GM23338 (cell line): ENCODE data around the gene C16orf95. TPM values are rescaled to one million over a fixed set of nuclear protein-coding genes. Genes with fewer than 3 reads are reported as not detected.

Source experiments
- ATAC-seq: fragments of 200-7000 bp; cut with Tn5 transposase; 3 replicates; pipeline ENCODE4 v1.9.1; 2020
- DNase-seq: peaks from one replicate; pipeline ENCODE4 v3.0.0-alpha.2; 2015; ENCODE audit warnings: low spot score
- H2AFZ ChIP-seq: fragments of 200-600 bp; sonication (generic); 2 replicates; pipeline ENCODE4 v1.8.0; 2016; ENCODE audit warnings: antibody characterized with exemption, mild to moderate bottlenecking, moderate library complexity
- H3F3A ChIP-seq: fragments of 200-600 bp; sonication (generic); replicated peaks from 2 replicates; pipeline ENCODE4 v1.8.0; 2017; ENCODE audit warnings: antibody characterized with exemption, mixed run types, low read depth
- H3K27ac ChIP-seq: fragments of 200-600 bp; sonication (generic); 2 replicates; pipeline ENCODE4 v1.6.1; 2016; ENCODE audit warnings: low read depth
- H3K27me3 ChIP-seq: fragments of 200-600 bp; sonication (generic); 2 replicates; pipeline ENCODE4 v1.8.0; 2016; ENCODE audit warnings: mild to moderate bottlenecking, mixed run types, moderate library complexity; ENCODE audit not compliant: insufficient read depth
- H3K36me3 ChIP-seq: fragments of 200-600 bp; sonication (generic); 2 replicates; pipeline ENCODE4 v1.8.0; 2016; ENCODE audit warnings: mild to moderate bottlenecking; ENCODE audit not compliant: insufficient read depth
- H3K4me1 ChIP-seq: fragments of 200-600 bp; sonication (generic); 2 replicates; pipeline ENCODE4 v1.8.0; 2016; ENCODE audit warnings: mild to moderate bottlenecking, moderate library complexity; ENCODE audit not compliant: insufficient read depth
- H3K4me2 ChIP-seq: fragments of 200-600 bp; sonication (generic); 2 replicates; pipeline ENCODE4 v1.7.1; 2017; ENCODE audit warnings: mixed run types
- H3K4me3 ChIP-seq: fragments of 200-600 bp; sonication (generic); 2 replicates; pipeline ENCODE4 v1.6.1; 2016; ENCODE audit warnings: mixed run types
- H3K79me2 ChIP-seq: fragments of 200-600 bp; sonication (generic); replicated peaks from 2 replicates; pipeline ENCODE4 v1.8.0; 2017; ENCODE audit warnings: mild to moderate bottlenecking; ENCODE audit not compliant: insufficient read depth
- H3K9me2 ChIP-seq: fragments of 200-600 bp; sonication (generic); 2 replicates; pipeline ENCODE4 v1.8.0; 2017; ENCODE audit not compliant: insufficient read depth
- H4K20me1 ChIP-seq: fragments of 200-600 bp; sonication (generic); replicated peaks from 2 replicates; pipeline ENCODE4 v1.8.0; 2017; ENCODE audit warnings: mild to moderate bottlenecking; ENCODE audit not compliant: insufficient read depth
- H3K27ac Mint-ChIP-seq: 2 replicates; pipeline ENCODE4 v1.8.0; 2020; ENCODE audit warnings: inconsistent platforms, mild to moderate bottlenecking, moderate library complexity, mixed read lengths
- H3K27me3 Mint-ChIP-seq: 3 replicates; pipeline ENCODE4 v1.8.0; 2022; ENCODE audit warnings: low read depth, mild to moderate bottlenecking, moderate library complexity, mixed read lengths, inconsistent platforms; ENCODE audit not compliant: insufficient read depth, poor library complexity
- H3K36me3 Mint-ChIP-seq: 3 replicates; pipeline ENCODE4 v1.8.0; 2021; ENCODE audit warnings: low read depth, mild to moderate bottlenecking, inconsistent platforms, moderate library complexity, mixed read lengths
- H3K4me1 Mint-ChIP-seq: 3 replicates; pipeline ENCODE4 v1.8.0; 2020; ENCODE audit warnings: mild to moderate bottlenecking, inconsistent platforms, mixed read lengths
- H3K4me3 Mint-ChIP-seq: 3 replicates; pipeline ENCODE4 v1.8.0; 2021; ENCODE audit warnings: moderate library complexity, mild to moderate bottlenecking, inconsistent platforms, mixed read lengths
- H3K9me3 Mint-ChIP-seq: 3 replicates; pipeline ENCODE4 v1.8.0; 2020; ENCODE audit warnings: moderate library complexity, mild to moderate bottlenecking, inconsistent platforms, mixed read lengths
- CREB1 ChIP-seq: fragments of 250-450 bp; sonication (Bioruptor Pico); IDR thresholded peaks from 2 replicates; pipeline ENCODE4 v1.5.0; 2020; ENCODE audit warnings: low read depth, mild to moderate bottlenecking, moderate library complexity
- CTCF ChIP-seq, 2 experiments: fragments of 200-600 bp in 1 of 2; sonication (generic) in 1 of 2; conservative IDR thresholded peaks; 2 replicates each; pipeline versions ENCODE4 v1.5.1 to v1.6.1; 2016 to 2017; ENCODE audit warnings: antibody characterized with exemption in 2 of 2, low read depth in 2 of 2, mild to moderate bottlenecking in 2 of 2, moderate library complexity in 1 of 2
- EZH2 ChIP-seq: fragments of 200-600 bp; sonication (generic); IDR thresholded peaks from one replicate; pipeline ENCODE4 v1.8.0; 2017; ENCODE audit warnings: antibody characterized with exemption, mild to moderate bottlenecking, low read depth; ENCODE audit not compliant: unreplicated experiment
- EZH2phosphoT487 ChIP-seq: fragments of 200-600 bp; sonication (generic); IDR thresholded peaks from one replicate; pipeline ENCODE4 v1.8.1; 2018; ENCODE audit warnings: antibody characterized with exemption; ENCODE audit not compliant: unreplicated experiment
- JUNB ChIP-seq: IDR thresholded peaks from one replicate; pipeline ENCODE4 v1.6.1; 2016; ENCODE audit warnings: antibody characterized with exemption; ENCODE audit not compliant: unreplicated experiment
- NANOG ChIP-seq: IDR thresholded peaks from 2 replicates; pipeline ENCODE4 v1.6.1; 2016; ENCODE audit warnings: antibody characterized with exemption, borderline replicate concordance
- POLR2AphosphoS5 ChIP-seq: IDR thresholded peaks from 2 replicates; pipeline ENCODE4 v1.6.1; 2016; ENCODE audit warnings: antibody characterized with exemption, low read depth
- STAT1 ChIP-seq: IDR thresholded peaks from one replicate; pipeline ENCODE4 v1.6.1; 2016; ENCODE audit warnings: antibody characterized with exemption; ENCODE audit not compliant: unreplicated experiment
- ZNF114 ChIP-seq: fragments of 250-450 bp; sonication (Bioruptor Pico); IDR thresholded peaks from 2 replicates; pipeline ENCODE4 v1.5.0; 2020; ENCODE audit warnings: mild to moderate bottlenecking, moderate library complexity
- polyA plus RNA-seq: library from polyadenylated mRNA; unstranded; fragments of >200 nt; fragmentation: Nextera tagmentation; extraction: Ambion mirVana; gene quantifications from 2 replicates; pipeline ENCODE4 v1.2.1, GENCODE V29; 2016
- total RNA-seq: library from RNA; depleted of rRNA; stranded (reverse); fragments of >200 nt; shearing (Covaris generic); gene quantifications from 2 replicates; pipeline ENCODE4 v1.2.3, GENCODE V29; 2014
- TF ChIP-seq, protein P1 (sequence below): IDR thresholded peaks from 2 replicates; pipeline ENCODE4 v1.6.1; 2016; ENCODE audit warnings: antibody characterized with exemption
- TF ChIP-seq, protein P2 (sequence below): IDR thresholded peaks from one replicate; pipeline ENCODE4 v1.6.1; 2018; ENCODE audit warnings: antibody characterized with exemption; ENCODE audit not compliant: unreplicated experiment

Gene C16orf95
- total and polyA plus RNA-seq, 2 experiments from 2014 or later = 1.2 to 3.9 TPM

DNA sequence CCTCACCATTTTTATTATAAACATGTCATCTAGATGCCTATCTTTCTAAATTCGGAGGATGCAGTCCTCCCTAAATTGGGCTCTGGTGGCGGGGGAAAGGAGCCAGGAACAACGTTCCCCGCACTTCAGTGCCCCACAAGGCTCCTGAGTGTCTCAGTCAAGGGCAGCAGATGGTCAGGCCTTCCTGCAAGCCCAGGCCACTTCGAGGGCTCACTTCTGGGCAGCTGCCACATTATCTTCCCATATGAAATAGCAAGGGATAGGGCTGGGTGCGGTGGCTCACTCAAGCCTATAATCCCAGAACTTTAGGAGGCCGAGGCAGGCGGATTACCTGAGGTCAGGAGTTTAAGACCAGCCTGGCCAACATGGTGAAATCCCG lies 34.1 kb upstream of the C16orf95 start:
- peaks cover 5% of the 10 kb centered on the region for H3K27me3 Mint-ChIP-seq

GRCh38 chr16:87350681-87351319 lies 33.6 kb upstream of the C16orf95 start:
- peaks cover 12% of the 10 kb centered on the region; the same call in 1 of the 2 replicates for H3K79me2 ChIP-seq
- peaks cover 11% of the 10 kb centered on the region; the same call in 1 of the 2 replicates for H4K20me1 ChIP-seq
- H3K4me1 Mint-ChIP-seq = peaks cover 4% of the 10 kb centered on the region; the same call in 2 of the 3 replicates
- H3K9me3 Mint-ChIP-seq = no peaks in the 10 kb centered on the region; the same call in 2 of the 3 replicates
- H3F3A ChIP-seq = no peaks in the 10 kb centered on the region
- no peaks in the 10 kb centered on the region for H3K9me2 ChIP-seq
- DNase-seq (no peak), ATAC-seq (no peak)
- no peak overlapping the region for H3K27ac ChIP-seq
- no peak overlapping the region for H3K4me3 ChIP-seq
- TF ChIP-seq EZH2phosphoT487 = no peak
- TF ChIP-seq EZH2 = no peak
- TF ChIP-seq CREB1 (CRISPR knock-in tag) = no peak
- TF ChIP-seq STAT1 = no peak
- TF ChIP-seq, protein P1, sequence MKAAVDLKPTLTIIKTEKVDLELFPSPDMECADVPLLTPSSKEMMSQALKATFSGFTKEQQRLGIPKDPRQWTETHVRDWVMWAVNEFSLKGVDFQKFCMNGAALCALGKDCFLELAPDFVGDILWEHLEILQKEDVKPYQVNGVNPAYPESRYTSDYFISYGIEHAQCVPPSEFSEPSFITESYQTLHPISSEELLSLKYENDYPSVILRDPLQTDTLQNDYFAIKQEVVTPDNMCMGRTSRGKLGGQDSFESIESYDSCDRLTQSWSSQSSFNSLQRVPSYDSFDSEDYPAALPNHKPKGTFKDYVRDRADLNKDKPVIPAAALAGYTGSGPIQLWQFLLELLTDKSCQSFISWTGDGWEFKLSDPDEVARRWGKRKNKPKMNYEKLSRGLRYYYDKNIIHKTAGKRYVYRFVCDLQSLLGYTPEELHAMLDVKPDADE = no peak
- peak overlapping the region; percentile 39; the same call in 1 of the 2 replicates for H3K27ac Mint-ChIP-seq
- H2AFZ ChIP-seq = no peak overlapping the region
- H3K27me3 ChIP-seq = no peaks in the 10 kb centered on the region
- H3K4me3 Mint-ChIP-seq = no peak overlapping the region
- H3K27me3 Mint-ChIP-seq = peaks cover 5% of the 10 kb centered on the region
- H3K4me2 ChIP-seq = no peak overlapping the region
- H3K4me1 ChIP-seq = no peaks in the 10 kb centered on the region
- H3K36me3 Mint-ChIP-seq = peaks cover 3% of the 10 kb centered on the region; the same call in 1 of the 3 replicates
- no peaks in the 10 kb centered on the region; the same call in 1 of the 2 replicates for H3K36me3 ChIP-seq

More for the DNA sequence above, 34.1 kb upstream of the C16orf95 start:
- Histone ChIP-seq H3K36me3 (no peaks in the 10 kb centered on the region; the same call in 1 of the 2 replicates), H3K27me3 (no peaks in the 10 kb centered on the region), H3K4me2 (no peak overlapping the region), H4K20me1 (peaks cover 11% of the 10 kb centered on the region; the same call in 1 of the 2 replicates), H3K79me2 (peaks cover 12% of the 10 kb centered on the region; the same call in 1 of the 2 replicates), H3K9me2 (no peaks in the 10 kb centered on the region), H3F3A (no peaks in the 10 kb centered on the region), H2AFZ (no peak overlapping the region), H3K4me3 (no peak overlapping the region), H3K4me1 (no peaks in the 10 kb centered on the region), H3K27ac (no peak overlapping the region)
- H3K4me3 Mint-ChIP-seq = no peak overlapping the region
- no peak for DNase-seq
- no peaks in the 10 kb centered on the region; the same call in 2 of the 3 replicates for H3K4me1 Mint-ChIP-seq
- TF ChIP-seq POLR2AphosphoS5 = no peak
- no peak for TF ChIP-seq NANOG
- no peak for ATAC-seq
- H3K36me3 Mint-ChIP-seq = peaks cover 3% of the 10 kb centered on the region; the same call in 1 of the 3 replicates
- H3K9me3 Mint-ChIP-seq = no peaks in the 10 kb centered on the region; the same call in 2 of the 3 replicates
- H3K27ac Mint-ChIP-seq = no peak overlapping the region

GRCh38 chr16:87350031-87350430 lies 32.8 kb upstream of the C16orf95 start:
- no peak overlapping the region for H3K27ac Mint-ChIP-seq
- Histone ChIP-seq H3K4me1 (no peaks in the 10 kb centered on the region), H3K27me3 (no peaks in the 10 kb centered on the region), H3F3A (no peaks in the 10 kb centered on the region), H3K36me3 (no peaks in the 10 kb centered on the region; the same call in 1 of the 2 replicates), H3K79me2 (peaks cover 12% of the 10 kb centered on the region; the same call in 1 of the 2 replicates), H3K4me2 (no peak overlapping the region), H3K4me3 (no peak overlapping the region), H2AFZ (no peak overlapping the region), H3K27ac (no peak overlapping the region), H3K9me2 (no peaks in the 10 kb centered on the region), H4K20me1 (peaks cover 11% of the 10 kb centered on the region; the same call in 1 of the 2 replicates)
- DNase-seq = no peak
- no peak for ATAC-seq
- H3K9me3 Mint-ChIP-seq = no peaks in the 10 kb centered on the region; the same call in 2 of the 3 replicates
- H3K4me3 Mint-ChIP-seq = no peak overlapping the region
- H3K36me3 Mint-ChIP-seq = peaks cover 7% of the 10 kb centered on the region
- H3K27me3 Mint-ChIP-seq = peaks cover 9% of the 10 kb centered on the region
- peaks cover 10% of the 10 kb centered on the region for H3K4me1 Mint-ChIP-seq
- no peak for TF ChIP-seq STAT1
- no peak for TF ChIP-seq EZH2phosphoT487
- TF ChIP-seq JUNB = no peak
- no peak for TF ChIP-seq CTCF (conservative IDR thresholded peaks at IDR 0.05; ENCODE audit: low read depth in 2 of 2)
- TF ChIP-seq, protein P2, sequence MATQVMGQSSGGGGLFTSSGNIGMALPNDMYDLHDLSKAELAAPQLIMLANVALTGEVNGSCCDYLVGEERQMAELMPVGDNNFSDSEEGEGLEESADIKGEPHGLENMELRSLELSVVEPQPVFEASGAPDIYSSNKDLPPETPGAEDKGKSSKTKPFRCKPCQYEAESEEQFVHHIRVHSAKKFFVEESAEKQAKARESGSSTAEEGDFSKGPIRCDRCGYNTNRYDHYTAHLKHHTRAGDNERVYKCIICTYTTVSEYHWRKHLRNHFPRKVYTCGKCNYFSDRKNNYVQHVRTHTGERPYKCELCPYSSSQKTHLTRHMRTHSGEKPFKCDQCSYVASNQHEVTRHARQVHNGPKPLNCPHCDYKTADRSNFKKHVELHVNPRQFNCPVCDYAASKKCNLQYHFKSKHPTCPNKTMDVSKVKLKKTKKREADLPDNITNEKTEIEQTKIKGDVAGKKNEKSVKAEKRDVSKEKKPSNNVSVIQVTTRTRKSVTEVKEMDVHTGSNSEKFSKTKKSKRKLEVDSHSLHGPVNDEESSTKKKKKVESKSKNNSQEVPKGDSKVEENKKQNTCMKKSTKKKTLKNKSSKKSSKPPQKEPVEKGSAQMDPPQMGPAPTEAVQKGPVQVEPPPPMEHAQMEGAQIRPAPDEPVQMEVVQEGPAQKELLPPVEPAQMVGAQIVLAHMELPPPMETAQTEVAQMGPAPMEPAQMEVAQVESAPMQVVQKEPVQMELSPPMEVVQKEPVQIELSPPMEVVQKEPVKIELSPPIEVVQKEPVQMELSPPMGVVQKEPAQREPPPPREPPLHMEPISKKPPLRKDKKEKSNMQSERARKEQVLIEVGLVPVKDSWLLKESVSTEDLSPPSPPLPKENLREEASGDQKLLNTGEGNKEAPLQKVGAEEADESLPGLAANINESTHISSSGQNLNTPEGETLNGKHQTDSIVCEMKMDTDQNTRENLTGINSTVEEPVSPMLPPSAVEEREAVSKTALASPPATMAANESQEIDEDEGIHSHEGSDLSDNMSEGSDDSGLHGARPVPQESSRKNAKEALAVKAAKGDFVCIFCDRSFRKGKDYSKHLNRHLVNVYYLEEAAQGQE = no peak
- TF ChIP-seq CREB1 (CRISPR knock-in tag) = no peak
- no peak for TF ChIP-seq ZNF114 (CRISPR knock-in tag)
- no peak for TF ChIP-seq POLR2AphosphoS5
- TF ChIP-seq NANOG = no peak
- no peak for TF ChIP-seq EZH2
